HepG2 (cell line): Measurements from ENCODE around the gene POLR1H. TPM values are rescaled to one million over a fixed set of nuclear protein-coding genes. Genes with fewer than 3 reads are reported as not detected.

ENCODE experiments used
- CREM ChIP-seq, 2 experiments: sonication (generic) in 1 of 2; formaldehyde crosslinking in 1 of 2; IDR thresholded peaks; 2 replicates each; pipeline versions ENCODE4 v1.4.0 to v1.6.1; 2016 to 2020; ENCODE audit warnings: antibody characterized with exemption in 1 of 2, mild to moderate bottlenecking in 1 of 2, missing genetic modification reagents in 1 of 2
- ETV5 ChIP-seq: IDR thresholded peaks from 2 replicates; pipeline ENCODE4 v1.6.1; 2018; ENCODE audit warnings: missing biosample characterization, missing genetic modification reagents, inconsistent platforms, borderline replicate concordance
- KMT2A ChIP-seq: sonication (generic); formaldehyde crosslinking; IDR thresholded peaks from 2 replicates; pipeline ENCODE4 v1.4.0; 2020; ENCODE audit warnings: missing genetic modification reagents
- MAZ ChIP-seq, 2 experiments: sonication (generic) in 1 of 2; formaldehyde crosslinking in 1 of 2; IDR thresholded peaks; 2 replicates each; pipeline versions ENCODE4 v1.5.0 to v1.6.1; 2012 to 2020; ENCODE audit warnings: low read depth in 2 of 2, mild to moderate bottlenecking in 2 of 2, borderline replicate concordance in 1 of 2, improper control_type of control experiment in 1 of 2, low read length in 1 of 2, missing genetic modification reagents in 1 of 2, moderate library complexity in 1 of 2
- MEIS2 ChIP-seq: sonication (generic); formaldehyde crosslinking; IDR thresholded peaks from 2 replicates; pipeline ENCODE4 v1.9.0; 2021; ENCODE audit warnings: mild to moderate bottlenecking, missing genetic modification reagents
- NRL ChIP-seq: sonication (generic); formaldehyde crosslinking; IDR thresholded peaks from 2 replicates; pipeline ENCODE4 v1.5.0; 2020; ENCODE audit warnings: missing genetic modification reagents, mild to moderate bottlenecking, moderate library complexity, borderline replicate concordance
- RORA ChIP-seq: sonication (generic); formaldehyde crosslinking; IDR thresholded peaks from 2 replicates; pipeline ENCODE4 v1.5.0; 2020; ENCODE audit warnings: mild to moderate bottlenecking, missing genetic modification reagents, moderate library complexity
- SIX4 ChIP-seq: sonication (generic); formaldehyde crosslinking; IDR thresholded peaks from 2 replicates; pipeline ENCODE4 v1.4.0; 2020; ENCODE audit warnings: missing genetic modification reagents
- SNAPC2 ChIP-seq: sonication (generic); formaldehyde crosslinking; IDR thresholded peaks from 2 replicates; pipeline ENCODE4 v1.8.1; 2022; ENCODE audit warnings: mild to moderate bottlenecking, missing genetic modification reagents
- SRF ChIP-seq: IDR thresholded peaks from 2 replicates; pipeline ENCODE4 v1.6.1; 2011; ENCODE audit warnings: mild to moderate bottlenecking, low read depth, low read length, moderate library complexity
- YY1 ChIP-seq: IDR thresholded peaks from 2 replicates; pipeline ENCODE4 v1.6.1; 2011; ENCODE audit warnings: low read length, low read depth, moderate library complexity, mild to moderate bottlenecking; ENCODE audit not compliant: insufficient read depth, insufficient replicate concordance
- ZBTB21 ChIP-seq: sonication (generic); formaldehyde crosslinking; IDR thresholded peaks from 2 replicates; pipeline ENCODE4 v1.4.0; 2020; ENCODE audit warnings: missing genetic modification reagents
- ZNF629 ChIP-seq: sonication (generic); formaldehyde crosslinking; conservative IDR thresholded peaks from 2 replicates; pipeline ENCODE4 v1.5.0; 2020; ENCODE audit warnings: missing genetic modification reagents
- ZNF891 ChIP-seq: sonication (generic); formaldehyde crosslinking; IDR thresholded peaks from 2 replicates; pipeline ENCODE4 v1.5.0; 2020; ENCODE audit warnings: mild to moderate bottlenecking, missing genetic modification reagents
- polyA plus RNA-seq, 8 experiments: library from polyadenylated mRNA; depleted of rRNA in 3 of 8; stranded (reverse) in 7 of 8; unstranded in 1 of 8; fragments of >200 nt; fragmentation: Illumina TruSeq in 4 of 8; extraction: Trizol in 4 of 8; gene quantifications; 2 replicates each; pipeline versions ENCODE4 v1.2.1 to v1.2.3, GENCODE V29; 2011 to 2016; ENCODE audit warnings: low read depth in 4 of 8, missing spikeins in 1 of 8, mixed read lengths in 1 of 8; ENCODE audit not compliant: insufficient read depth in 1 of 8
- total RNA-seq, 5 experiments: library from RNA; depleted of rRNA; stranded (reverse); fragments of >200 nt; fragmentation: Illumina TruSeq; extraction: Trizol; gene quantifications; 2 replicates each; pipeline ENCODE4 v1.2.3, GENCODE V29; 2016; ENCODE audit warnings: low read depth in 1 of 5
- TF ChIP-seq, protein P1 (sequence below): sonication (generic); formaldehyde crosslinking; conservative IDR thresholded peaks from 2 replicates; pipeline ENCODE4 v1.4.0; 2020; ENCODE audit warnings: mild to moderate bottlenecking, missing genetic modification reagents, moderate library complexity
- TF ChIP-seq, protein P2 (sequence below): sonication (generic); formaldehyde crosslinking; IDR thresholded peaks from 2 replicates; pipeline ENCODE4 v1.8.1; 2023; ENCODE audit warnings: mild to moderate bottlenecking, missing genetic modification reagents
- TF ChIP-seq, protein P3 (sequence below): sonication (generic); formaldehyde crosslinking; IDR thresholded peaks from 2 replicates; pipeline ENCODE4 v1.4.0; 2020; ENCODE audit warnings: missing genetic modification reagents, low read depth, mild to moderate bottlenecking, borderline replicate concordance
- TF ChIP-seq, protein P4 (sequence below): IDR thresholded peaks from 2 replicates; pipeline ENCODE4 v1.4.0; 2020; ENCODE audit warnings: mild to moderate bottlenecking, missing genetic modification reagents

POLR1H gene
- total and polyA plus RNA-seq, 2 of the 13 experiments (the other 11 are each of a cell fraction or from before 2014, with no cell fraction given) = 61.4 to 79.8 TPM

DNA sequence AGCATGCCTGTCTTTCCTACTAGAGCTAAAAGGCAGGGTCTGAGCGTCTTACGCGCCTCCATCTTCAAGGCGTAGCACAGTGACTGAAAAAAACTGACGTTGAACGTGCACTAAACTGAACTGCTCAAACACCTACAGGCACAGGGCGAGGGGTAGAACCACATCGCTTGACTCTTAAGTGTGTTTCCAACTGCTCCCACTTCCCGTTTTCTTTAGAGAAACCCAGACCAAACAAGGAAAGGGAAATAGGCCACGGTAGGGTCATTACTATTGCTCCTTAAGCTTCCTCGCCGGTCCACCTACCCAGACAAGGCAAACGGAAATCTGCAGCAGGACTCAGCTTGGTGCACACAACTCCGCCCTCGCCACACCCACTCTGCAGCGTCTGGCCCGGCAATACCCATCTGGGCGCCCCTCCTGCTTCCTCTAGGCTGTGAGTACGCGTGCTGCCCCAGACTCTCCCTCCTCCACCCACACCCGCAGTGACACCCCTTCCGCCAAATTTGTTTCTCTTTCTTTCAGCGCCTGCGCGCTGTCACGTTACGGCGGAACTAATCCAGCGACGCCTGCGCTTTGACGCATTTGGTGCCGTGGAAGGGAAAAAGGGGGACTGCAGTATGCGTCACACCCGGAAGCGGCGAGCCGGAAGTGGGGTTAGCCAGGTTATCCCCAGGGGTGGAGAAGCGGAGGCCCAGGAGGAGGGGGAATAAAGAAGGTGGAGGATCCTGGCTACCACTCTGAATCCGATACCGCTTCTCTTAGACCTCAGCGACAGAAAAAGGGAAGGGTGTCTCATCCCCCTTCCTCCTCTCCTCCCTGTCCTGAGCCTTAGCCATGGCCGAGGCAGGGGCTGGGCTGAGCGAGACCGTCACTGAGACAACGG is 5.8 kb downstream of the POLR1H start, which contains the start of gene PPP1R11 (continued):
- TF ChIP-seq, protein P1, sequence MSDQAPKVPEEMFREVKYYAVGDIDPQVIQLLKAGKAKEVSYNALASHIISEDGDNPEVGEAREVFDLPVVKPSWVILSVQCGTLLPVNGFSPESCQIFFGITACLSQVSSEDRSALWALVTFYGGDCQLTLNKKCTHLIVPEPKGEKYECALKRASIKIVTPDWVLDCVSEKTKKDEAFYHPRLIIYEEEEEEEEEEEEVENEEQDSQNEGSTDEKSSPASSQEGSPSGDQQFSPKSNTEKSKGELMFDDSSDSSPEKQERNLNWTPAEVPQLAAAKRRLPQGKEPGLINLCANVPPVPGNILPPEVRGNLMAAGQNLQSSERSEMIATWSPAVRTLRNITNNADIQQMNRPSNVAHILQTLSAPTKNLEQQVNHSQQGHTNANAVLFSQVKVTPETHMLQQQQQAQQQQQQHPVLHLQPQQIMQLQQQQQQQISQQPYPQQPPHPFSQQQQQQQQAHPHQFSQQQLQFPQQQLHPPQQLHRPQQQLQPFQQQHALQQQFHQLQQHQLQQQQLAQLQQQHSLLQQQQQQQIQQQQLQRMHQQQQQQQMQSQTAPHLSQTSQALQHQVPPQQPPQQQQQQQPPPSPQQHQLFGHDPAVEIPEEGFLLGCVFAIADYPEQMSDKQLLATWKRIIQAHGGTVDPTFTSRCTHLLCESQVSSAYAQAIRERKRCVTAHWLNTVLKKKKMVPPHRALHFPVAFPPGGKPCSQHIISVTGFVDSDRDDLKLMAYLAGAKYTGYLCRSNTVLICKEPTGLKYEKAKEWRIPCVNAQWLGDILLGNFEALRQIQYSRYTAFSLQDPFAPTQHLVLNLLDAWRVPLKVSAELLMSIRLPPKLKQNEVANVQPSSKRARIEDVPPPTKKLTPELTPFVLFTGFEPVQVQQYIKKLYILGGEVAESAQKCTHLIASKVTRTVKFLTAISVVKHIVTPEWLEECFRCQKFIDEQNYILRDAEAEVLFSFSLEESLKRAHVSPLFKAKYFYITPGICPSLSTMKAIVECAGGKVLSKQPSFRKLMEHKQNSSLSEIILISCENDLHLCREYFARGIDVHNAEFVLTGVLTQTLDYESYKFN = peak; percentile 78
- TF ChIP-seq, protein P2, sequence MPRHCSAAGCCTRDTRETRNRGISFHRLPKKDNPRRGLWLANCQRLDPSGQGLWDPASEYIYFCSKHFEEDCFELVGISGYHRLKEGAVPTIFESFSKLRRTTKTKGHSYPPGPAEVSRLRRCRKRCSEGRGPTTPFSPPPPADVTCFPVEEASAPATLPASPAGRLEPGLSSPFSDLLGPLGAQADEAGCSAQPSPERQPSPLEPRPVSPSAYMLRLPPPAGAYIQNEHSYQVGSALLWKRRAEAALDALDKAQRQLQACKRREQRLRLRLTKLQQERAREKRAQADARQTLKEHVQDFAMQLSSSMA = peak; percentile 98
- TF ChIP-seq RORA = no peak
- TF ChIP-seq, protein P3, sequence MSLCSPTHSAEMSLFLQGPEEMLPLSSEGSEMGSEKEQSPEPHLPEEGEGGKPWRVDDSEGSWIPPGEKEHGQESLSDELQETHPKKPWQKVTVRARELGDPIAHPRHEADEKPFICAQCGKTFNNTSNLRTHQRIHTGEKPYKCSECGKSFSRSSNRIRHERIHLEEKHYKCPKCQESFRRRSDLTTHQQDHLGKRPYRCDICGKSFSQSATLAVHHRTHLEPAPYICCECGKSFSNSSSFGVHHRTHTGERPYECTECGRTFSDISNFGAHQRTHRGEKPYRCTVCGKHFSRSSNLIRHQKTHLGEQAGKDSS (CRISPR knock-in tag) = peak; percentile 39; the same call in 1 of the 2 replicates
- peak; percentile 67 for TF ChIP-seq YY1
- TF ChIP-seq, protein P4, sequence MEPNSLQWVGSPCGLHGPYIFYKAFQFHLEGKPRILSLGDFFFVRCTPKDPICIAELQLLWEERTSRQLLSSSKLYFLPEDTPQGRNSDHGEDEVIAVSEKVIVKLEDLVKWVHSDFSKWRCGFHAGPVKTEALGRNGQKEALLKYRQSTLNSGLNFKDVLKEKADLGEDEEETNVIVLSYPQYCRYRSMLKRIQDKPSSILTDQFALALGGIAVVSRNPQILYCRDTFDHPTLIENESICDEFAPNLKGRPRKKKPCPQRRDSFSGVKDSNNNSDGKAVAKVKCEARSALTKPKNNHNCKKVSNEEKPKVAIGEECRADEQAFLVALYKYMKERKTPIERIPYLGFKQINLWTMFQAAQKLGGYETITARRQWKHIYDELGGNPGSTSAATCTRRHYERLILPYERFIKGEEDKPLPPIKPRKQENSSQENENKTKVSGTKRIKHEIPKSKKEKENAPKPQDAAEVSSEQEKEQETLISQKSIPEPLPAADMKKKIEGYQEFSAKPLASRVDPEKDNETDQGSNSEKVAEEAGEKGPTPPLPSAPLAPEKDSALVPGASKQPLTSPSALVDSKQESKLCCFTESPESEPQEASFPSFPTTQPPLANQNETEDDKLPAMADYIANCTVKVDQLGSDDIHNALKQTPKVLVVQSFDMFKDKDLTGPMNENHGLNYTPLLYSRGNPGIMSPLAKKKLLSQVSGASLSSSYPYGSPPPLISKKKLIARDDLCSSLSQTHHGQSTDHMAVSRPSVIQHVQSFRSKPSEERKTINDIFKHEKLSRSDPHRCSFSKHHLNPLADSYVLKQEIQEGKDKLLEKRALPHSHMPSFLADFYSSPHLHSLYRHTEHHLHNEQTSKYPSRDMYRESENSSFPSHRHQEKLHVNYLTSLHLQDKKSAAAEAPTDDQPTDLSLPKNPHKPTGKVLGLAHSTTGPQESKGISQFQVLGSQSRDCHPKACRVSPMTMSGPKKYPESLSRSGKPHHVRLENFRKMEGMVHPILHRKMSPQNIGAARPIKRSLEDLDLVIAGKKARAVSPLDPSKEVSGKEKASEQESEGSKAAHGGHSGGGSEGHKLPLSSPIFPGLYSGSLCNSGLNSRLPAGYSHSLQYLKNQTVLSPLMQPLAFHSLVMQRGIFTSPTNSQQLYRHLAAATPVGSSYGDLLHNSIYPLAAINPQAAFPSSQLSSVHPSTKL (CRISPR knock-in tag) = peak; percentile 65; the same call in 1 of the 2 replicates
- peak; percentile 98 for TF ChIP-seq CREM (IDR thresholded peaks at IDR 0.05)
- peak; percentile 62; the same call in 1 of the 2 replicates for TF ChIP-seq CREM (CRISPR knock-in tag; IDR thresholded peaks at IDR 0.05)
- TF ChIP-seq NRL (CRISPR knock-in tag) = peak; percentile 67; the same call in 1 of the 2 replicates
- TF ChIP-seq ZNF891 (CRISPR knock-in tag) = peak; percentile 89
- TF ChIP-seq SIX4 (CRISPR knock-in tag) = peak; percentile 19; the same call in 1 of the 2 replicates
- TF ChIP-seq ETV5 (CRISPR knock-in tag) = peak; percentile 93
- TF ChIP-seq MAZ (IDR thresholded peaks at IDR 0.05; ENCODE audit: borderline replicate concordance, low read depth, low read length) = peak; percentile 87
- TF ChIP-seq MAZ (CRISPR knock-in tag; IDR thresholded peaks at IDR 0.05; ENCODE audit: low read depth) = peak; percentile 95
- TF ChIP-seq SRF = peak; percentile 48; the same call in 1 of the 2 replicates
- TF ChIP-seq KMT2A (CRISPR knock-in tag) = peak; percentile 84
- TF ChIP-seq MEIS2 (CRISPR knock-in tag) = peak; percentile 51; the same call in 1 of the 2 replicates
- TF ChIP-seq ZBTB21 (CRISPR knock-in tag) = peak; percentile 87
- TF ChIP-seq SNAPC2 (CRISPR knock-in tag) = peak; percentile 92; the same call in 1 of the 2 replicates
- TF ChIP-seq ZNF629 (CRISPR knock-in tag) = peak; percentile 20; the same call in 1 of the 2 replicates
